Fibroblast of pulmonary artery (primary cell): ENCODE measurements around the gene FLACC1.
A peak's percentile ranks its signal among the peaks of the same experiment; 100 is the strongest.

Experiments used
- DNase-seq: peaks from one replicate; pipeline ENCODE4 v3.0.0-alpha.2; 2010; ENCODE audit warnings: low read depth
- H3K4me3 ChIP-seq: replicated peaks from 2 replicates; pipeline ENCODE4 v1.5.1; 2011; ENCODE audit warnings: low read depth, mild to moderate bottlenecking, control low read depth, low read length, moderate library complexity
- CTCF ChIP-seq: IDR thresholded peaks from 2 replicates; pipeline ENCODE4 v1.5.1; 2011; ENCODE audit warnings: mild to moderate bottlenecking, control low read depth, low read length, inconsistent platforms; ENCODE audit errors: missing control alignments

FLACC1 gene

DNA sequence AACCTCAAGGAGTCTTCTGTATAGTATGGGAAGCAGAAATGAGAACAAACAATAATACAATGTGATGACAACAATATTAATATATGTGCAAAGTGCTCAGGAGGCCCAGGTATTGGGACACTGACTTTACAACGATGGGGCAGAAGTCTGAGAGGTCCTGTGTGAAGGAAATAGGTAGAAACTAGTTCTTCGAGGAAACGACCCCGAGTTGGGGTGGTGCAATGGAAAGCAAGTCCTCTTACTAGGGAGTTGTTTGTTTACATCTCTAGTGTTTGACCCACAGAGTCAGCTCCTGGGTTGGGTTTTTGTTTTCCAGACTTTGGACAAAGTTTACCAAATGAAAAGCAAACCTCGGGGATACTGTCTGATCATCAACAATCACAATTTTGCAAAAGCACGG lies 80.6 kb downstream of the FLACC1 start:
- TF ChIP-seq CTCF, result no peak
- no peak for DNase-seq
- H3K4me3 ChIP-seq, result no peak overlapping the region

GRCh38 chr2:201275990-201276389 lies 81.2 kb downstream of the FLACC1 start:
- no peak for DNase-seq
- TF ChIP-seq CTCF, result peak; percentile 3
- H3K4me3 ChIP-seq, result no peak overlapping the region

DNA sequence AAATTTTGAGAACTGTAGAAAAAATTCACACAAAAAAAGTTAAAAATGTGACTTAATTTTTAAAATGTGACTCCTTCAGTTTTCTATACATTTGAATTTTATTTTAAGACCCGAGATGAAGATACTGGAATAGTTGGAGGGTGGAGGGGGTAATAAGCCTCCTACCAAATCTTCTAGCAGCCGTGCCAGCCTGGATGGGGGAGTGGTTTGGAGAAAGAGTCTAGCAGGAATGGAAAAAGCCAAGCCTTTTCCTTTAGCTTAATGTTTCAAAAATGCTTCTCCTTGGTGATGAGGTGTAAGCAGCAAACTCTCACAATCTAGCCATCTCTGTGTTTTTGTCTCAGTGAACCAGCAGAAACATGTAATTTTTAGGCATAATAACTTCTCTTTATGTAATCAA lies 82.1 kb downstream of the FLACC1 start:
- no peak for TF ChIP-seq CTCF
- H3K4me3 ChIP-seq, result no peak overlapping the region
- DNase-seq, result no peak

- H3K4me3 ChIP-seq, result no peak overlapping the region
- no peak for TF ChIP-seq CTCF
- no peak for DNase-seq
Measured at GRCh38 chr2:201273330-201273983, 83.7 kb downstream of the FLACC1 start.

GRCh38 chr2:201271917-201272316 lies 85.2 kb downstream of the FLACC1 start:
- TF ChIP-seq CTCF, result no peak
- H3K4me3 ChIP-seq, result no peak overlapping the region
- DNase-seq, result no peak

DNA sequence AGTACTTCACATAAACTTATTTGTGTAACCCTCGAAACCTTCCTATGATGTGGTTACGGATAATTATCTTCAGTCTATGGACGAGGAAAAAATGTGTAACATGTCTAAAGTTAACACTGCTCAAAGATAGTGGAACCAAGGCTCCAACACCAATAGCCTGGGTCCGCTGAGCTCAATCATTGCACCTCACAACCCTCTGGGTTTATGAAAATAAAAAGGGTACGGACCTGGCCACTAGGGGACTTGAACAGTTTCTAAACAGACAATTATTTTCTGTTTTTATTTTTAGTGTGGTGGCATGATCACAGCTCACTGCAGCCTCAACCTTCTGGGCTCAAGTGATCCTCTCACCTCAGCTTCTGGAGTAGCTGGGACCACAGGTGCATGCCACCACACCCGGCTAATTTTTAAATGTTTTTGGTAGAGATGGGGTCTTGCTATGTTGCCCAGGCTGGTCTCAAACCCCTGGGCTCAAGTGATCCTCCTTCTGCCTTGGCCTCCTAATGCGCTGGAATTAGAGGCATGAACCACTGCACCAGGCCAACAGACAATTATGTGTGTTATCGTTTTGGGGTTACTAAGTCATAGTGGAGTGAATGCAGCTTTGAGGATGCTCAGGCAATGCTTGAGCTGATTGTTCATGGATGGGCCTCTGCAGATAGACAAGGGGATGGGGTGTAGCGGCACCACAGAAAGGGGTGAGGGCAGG lies 86.7 kb downstream of the FLACC1 start:
- no peak for TF ChIP-seq CTCF
- H3K4me3 ChIP-seq, result no peak overlapping the region
- no peak for DNase-seq

DNA sequence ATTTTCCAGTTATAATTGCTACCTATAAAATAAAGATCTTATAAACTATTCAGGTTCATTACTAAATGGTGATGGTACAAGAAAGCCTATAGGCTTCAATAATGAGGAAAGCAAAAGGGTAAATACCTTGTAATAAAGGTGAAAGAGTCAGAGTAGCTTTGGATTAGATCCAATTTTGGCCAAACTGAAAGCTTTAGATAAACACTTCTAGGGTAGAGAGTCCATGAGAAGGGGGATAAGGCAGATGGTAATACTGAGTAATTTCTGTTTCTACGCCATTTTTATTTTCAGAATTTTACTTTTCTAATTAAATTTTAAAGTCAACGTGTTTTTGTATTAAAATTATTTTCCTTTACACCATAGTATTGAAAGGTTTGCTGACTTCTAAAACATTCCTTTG lies 87.4 kb downstream of the FLACC1 start:
- no peak for DNase-seq
- no peak overlapping the region for H3K4me3 ChIP-seq
- no peak for TF ChIP-seq CTCF
